Testis (tissue), 3 donors: ENCODE data around the gene XPC. TPM values are rescaled to one million over a fixed set of nuclear protein-coding genes. Genes with fewer than 3 reads are reported as not detected.

Experiments
- DNase-seq: peaks from one replicate; pipeline ENCODE4 v3.0.0-alpha.2; 2019
- H3K27ac ChIP-seq, 2 donors: fragments of 200-600 bp; sonication (generic); one replicate each; pipeline ENCODE4 v1.5.1; 2019
- H3K27me3 ChIP-seq: fragments of 200-600 bp; sonication (generic); one replicate; pipeline ENCODE4 v1.5.1; 2019
- H3K36me3 ChIP-seq: fragments of 200-600 bp; sonication (generic); one replicate; pipeline ENCODE4 v1.5.1; 2017; ENCODE audit warnings: low read depth; ENCODE audit errors: missing control alignments
- H3K4me1 ChIP-seq: fragments of 200-600 bp; sonication (generic); one replicate; pipeline ENCODE4 v1.5.1; 2019
- H3K4me3 ChIP-seq, 2 donors: fragments of 200-600 bp; sonication (generic); one replicate each; pipeline ENCODE4 v1.5.1; 2017 to 2019
- H3K9me3 ChIP-seq: fragments of 200-600 bp; sonication (generic); one replicate; pipeline ENCODE4 v1.5.1; 2017
- POLR2A ChIP-seq: fragments of 450-650 bp; IDR thresholded peaks from one replicate; pipeline ENCODE4 v1.6.1; 2017; ENCODE audit warnings: antibody characterized with exemption, mild to moderate bottlenecking, moderate library complexity
- WGBS, 2 donors: methylation state at CpG; one replicate each; pipeline ENCODE4 v1.1.5; 2018; 5-methylcytosine and 5-hydroxymethylcytosine counted together
- intact Hi-C: fragments of 100-400 bp; cut with DNase I; formaldehyde crosslinking; loops from one replicate; pipeline ENCODE4 v1.15.1; 2023; ENCODE audit warnings: low total_unique reads
- polyA plus RNA-seq: library from polyadenylated mRNA; stranded (reverse); fragments of 350-450 nt; fragmentation: Illumina TruSeq; extraction: RNeasy Lipid Tissue Mini Kit (QIAGEN cat#74804); gene quantifications from one replicate; pipeline ENCODE4 v1.2.3, GENCODE V29; 2014; ENCODE audit warnings: low read depth, low replicate concordance; ENCODE audit not compliant: insufficient read depth
- total RNA-seq, 2 donors: library from RNA; depleted of rRNA; stranded (reverse); fragments of >200 nt; gene quantifications; one replicate each; pipeline ENCODE4 v1.2.3, GENCODE V29; 2016
- TF ChIP-seq, protein P1 (sequence below), 3 experiments: fragments of 450-650 bp in 2 of 3; fragments of 200-600 bp in 1 of 3; sonication (generic) in 1 of 3; IDR thresholded peaks; one replicate each; pipeline ENCODE4 v1.5.1; 2016 to 2019; ENCODE audit warnings: antibody characterized with exemption in 3 of 3, mild to moderate bottlenecking in 2 of 3, moderate library complexity in 1 of 3

XPC gene
- total and polyA plus RNA-seq, 3 donors from 2014 or later, result 25.1 to 54.1 (median 48.7) TPM

- peak overlapping the region; percentile 6 to 66 for H3K27ac ChIP-seq
- peak; percentile 9 for DNase-seq
- TF ChIP-seq, protein P1, sequence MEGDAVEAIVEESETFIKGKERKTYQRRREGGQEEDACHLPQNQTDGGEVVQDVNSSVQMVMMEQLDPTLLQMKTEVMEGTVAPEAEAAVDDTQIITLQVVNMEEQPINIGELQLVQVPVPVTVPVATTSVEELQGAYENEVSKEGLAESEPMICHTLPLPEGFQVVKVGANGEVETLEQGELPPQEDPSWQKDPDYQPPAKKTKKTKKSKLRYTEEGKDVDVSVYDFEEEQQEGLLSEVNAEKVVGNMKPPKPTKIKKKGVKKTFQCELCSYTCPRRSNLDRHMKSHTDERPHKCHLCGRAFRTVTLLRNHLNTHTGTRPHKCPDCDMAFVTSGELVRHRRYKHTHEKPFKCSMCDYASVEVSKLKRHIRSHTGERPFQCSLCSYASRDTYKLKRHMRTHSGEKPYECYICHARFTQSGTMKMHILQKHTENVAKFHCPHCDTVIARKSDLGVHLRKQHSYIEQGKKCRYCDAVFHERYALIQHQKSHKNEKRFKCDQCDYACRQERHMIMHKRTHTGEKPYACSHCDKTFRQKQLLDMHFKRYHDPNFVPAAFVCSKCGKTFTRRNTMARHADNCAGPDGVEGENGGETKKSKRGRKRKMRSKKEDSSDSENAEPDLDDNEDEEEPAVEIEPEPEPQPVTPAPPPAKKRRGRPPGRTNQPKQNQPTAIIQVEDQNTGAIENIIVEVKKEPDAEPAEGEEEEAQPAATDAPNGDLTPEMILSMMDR (IDR thresholded peaks at IDR 0.05), result no peak
- no peak for TF ChIP-seq POLR2A
- intact Hi-C loops, result no loop called here
- no peaks in the 10 kb centered on the region for H3K36me3 ChIP-seq
- peaks cover 12% of the 10 kb centered on the region for H3K4me1 ChIP-seq
- WGBS, 2 donors, result 74 to 89% methylated on average over 5 to 10 of the region's 10 CpGs
- no peak overlapping the region for H3K4me3 ChIP-seq
- no peaks in the 10 kb centered on the region for H3K9me3 ChIP-seq
- H3K27me3 ChIP-seq, result no peaks in the 10 kb centered on the region
Observed at GRCh38 chr3:14145670-14146380, 32.6 kb downstream of the XPC start.

DNA sequence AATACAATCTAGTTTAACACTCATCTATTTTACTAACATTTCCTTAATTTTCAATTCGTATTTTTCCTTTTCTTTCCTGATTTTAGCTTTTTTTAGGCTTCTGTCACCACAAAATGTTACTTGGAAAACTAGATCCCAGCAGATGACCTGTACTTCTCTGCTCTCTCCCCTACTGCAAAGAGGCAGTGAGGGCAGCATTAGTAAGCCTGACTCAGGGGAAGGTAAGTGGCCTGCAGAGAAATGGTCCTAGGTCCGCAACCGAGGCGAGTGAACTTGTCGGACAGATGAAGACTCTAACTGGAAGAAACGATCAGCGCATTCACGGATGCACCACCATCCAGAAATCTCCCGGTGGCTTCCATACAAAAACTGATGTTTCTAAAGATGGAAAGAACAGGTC, 33.2 kb downstream of the XPC start:
- Histone ChIP-seq H3K27me3 (no peaks in the 10 kb centered on the region), H3K9me3 (no peaks in the 10 kb centered on the region), H3K27ac (peak overlapping the region; percentile 6 to 66), H3K4me1 (peaks cover 12% of the 10 kb centered on the region), H3K4me3 (no peak overlapping the region), H3K36me3 (no peaks in the 10 kb centered on the region)
- no peak for DNase-seq
- intact Hi-C loops, result no loop called here
- 86 to 87% methylated on average over 9 of the region's 9 CpGs for WGBS, 2 donors
- TF ChIP-seq POLR2A, result no peak
- TF ChIP-seq, protein P1 (IDR thresholded peaks at IDR 0.05), result no peak

DNA sequence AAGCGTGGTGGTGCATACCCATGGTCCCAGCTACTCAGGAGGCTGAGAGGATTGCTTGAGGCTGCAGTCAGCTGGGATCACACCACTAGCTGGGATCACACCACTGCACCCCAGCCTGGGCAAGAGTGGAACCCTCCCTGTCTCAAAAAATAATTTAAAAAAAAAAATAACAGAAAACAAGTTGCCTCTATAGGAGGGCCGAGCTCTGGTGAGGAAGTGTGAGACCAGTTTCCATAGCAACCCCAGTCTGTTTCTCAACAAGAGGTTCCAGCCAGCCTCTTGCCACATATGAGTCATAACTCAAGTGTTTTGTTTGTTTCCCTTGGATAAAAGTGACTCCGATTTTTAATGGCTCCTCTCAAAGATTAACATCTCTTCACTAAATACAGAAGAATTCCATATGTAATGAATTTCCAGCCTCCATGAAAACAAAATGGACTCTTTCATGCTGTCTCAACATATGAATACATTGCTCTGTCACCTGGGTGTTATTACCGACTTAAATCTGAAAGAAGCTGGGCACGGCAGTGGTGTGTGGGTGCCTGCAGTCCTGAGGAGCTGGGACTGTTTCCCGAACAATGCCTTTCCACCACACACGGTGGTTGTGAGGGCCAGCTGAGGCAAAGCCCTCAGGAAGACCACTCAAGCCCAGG, 33.9 kb downstream of the XPC start:
- TF ChIP-seq, protein P1 (IDR thresholded peaks at IDR 0.05), result no peak
- no peak for TF ChIP-seq POLR2A
- Histone ChIP-seq H3K4me1 (peaks cover 12% of the 10 kb centered on the region), H3K36me3 (no peaks in the 10 kb centered on the region), H3K9me3 (no peaks in the 10 kb centered on the region), H3K4me3 (no peak overlapping the region), H3K27ac (peak overlapping the region; percentile 21 to 66), H3K27me3 (no peaks in the 10 kb centered on the region)
- peak; percentile 77 for DNase-seq
- intact Hi-C loops, result no loop called here
- 38 to 40% methylated on average over 7 of the region's 7 CpGs for WGBS, 2 donors

DNA sequence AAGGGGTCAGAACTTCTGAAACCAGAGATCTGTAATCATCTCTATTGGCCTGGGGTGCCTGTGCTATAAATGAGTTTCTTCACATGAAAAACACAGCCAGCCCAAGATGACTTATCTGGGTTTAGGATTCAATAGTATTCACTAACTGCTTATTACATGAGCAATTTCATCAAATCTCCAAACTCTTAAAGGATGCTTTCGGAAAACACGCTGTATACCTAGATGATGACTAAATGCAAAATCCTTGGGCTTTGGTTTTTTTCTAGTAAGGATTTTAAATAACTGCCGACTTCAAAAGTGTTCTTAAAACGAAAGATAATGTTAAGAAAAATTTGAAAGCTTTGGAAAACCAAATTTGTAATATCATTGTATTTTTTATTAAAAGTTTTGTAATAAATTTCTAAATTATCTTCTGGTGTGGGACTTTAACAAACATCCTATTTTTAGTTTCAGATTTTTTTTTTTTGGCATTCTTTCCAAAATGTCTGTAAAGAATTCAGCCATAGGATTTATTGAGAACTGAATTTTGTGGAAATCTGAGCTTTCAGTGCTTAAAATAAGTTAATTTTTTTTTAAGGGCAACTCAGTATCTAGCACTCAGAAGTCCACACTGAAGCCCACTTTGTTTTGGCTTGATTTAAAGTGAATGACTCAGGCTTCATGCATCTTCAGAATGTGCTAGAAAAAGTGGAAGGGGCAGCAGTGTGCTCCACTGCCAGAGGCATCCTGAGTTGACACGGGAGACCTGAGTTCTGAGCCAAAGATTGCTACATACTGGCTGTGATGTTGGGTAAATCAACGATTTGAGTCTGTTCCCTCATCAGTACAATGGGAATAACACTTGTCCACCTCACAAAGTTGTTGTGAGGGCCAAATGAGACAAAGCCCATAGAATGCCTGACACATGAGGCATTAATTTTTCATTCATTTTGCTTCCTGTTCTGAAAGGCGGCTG, 34.9 kb downstream of the XPC start:
- TF ChIP-seq, protein P1 (IDR thresholded peaks at IDR 0.05), result no peak
- TF ChIP-seq POLR2A, result no peak
- Histone ChIP-seq H3K9me3 (no peaks in the 10 kb centered on the region), H3K36me3 (no peaks in the 10 kb centered on the region), H3K4me3 (no peak overlapping the region), H3K27me3 (no peaks in the 10 kb centered on the region), H3K4me1 (peaks cover 12% of the 10 kb centered on the region), H3K27ac (peak overlapping the region; percentile 21 to 66)
- DNase-seq, result no peak
- intact Hi-C loops, result no loop called here
- 57 to 59% methylated on average over 7 of the region's 7 CpGs for WGBS, 2 donors
